Liver (tissue), 9 donors: ENCODE results near the gene ATXN7L3. TPM values are rescaled to one million over a fixed set of nuclear protein-coding genes. Genes with fewer than 3 reads are reported as not detected.
"Not testable (repeated sequence)": the region's sequence is repeated elsewhere in the genome, so short reads cannot be mapped to it uniquely, and the experiment has no call there.

Source experiments
- DNase-seq: peaks from one replicate; pipeline ENCODE4 v3.0.0-alpha.2; 2017; ENCODE audit warnings: low spot score
- H3K27ac ChIP-seq, 2 donors: one replicate each; pipeline ENCODE4 v1.7.0; 2013; ENCODE audit warnings: inconsistent platforms in 2 of 2, low read length in 2 of 2, control low read depth in 1 of 2, low read depth in 1 of 2, mild to moderate bottlenecking in 1 of 2
- H3K27me3 ChIP-seq, 4 donors: one replicate each; pipeline versions ENCODE4 v1.6.1 to v1.7.0; 2013; ENCODE audit warnings: low read length in 3 of 4, inconsistent platforms in 1 of 4, mild to moderate bottlenecking in 1 of 4, moderate library complexity in 1 of 4; ENCODE audit not compliant: control insufficient read depth in 4 of 4, insufficient read depth in 4 of 4
- H3K36me3 ChIP-seq, 4 donors: one replicate each; pipeline versions ENCODE4 v1.6.1 to v1.7.0; 2013; ENCODE audit warnings: low read length in 3 of 4, mild to moderate bottlenecking in 3 of 4, low read depth in 1 of 4, moderate library complexity in 1 of 4; ENCODE audit not compliant: control insufficient read depth in 4 of 4, insufficient read depth in 3 of 4
- H3K4me1 ChIP-seq, 4 donors: one replicate each; pipeline versions ENCODE4 v1.6.1 to v1.7.0; 2013; ENCODE audit warnings: low read length in 3 of 4, mild to moderate bottlenecking in 3 of 4, moderate library complexity in 1 of 4; ENCODE audit not compliant: control insufficient read depth in 4 of 4, insufficient read depth in 4 of 4
- H3K4me3 ChIP-seq, 3 donors: one replicate each; pipeline versions ENCODE4 v1.6.1 to v1.7.0; 2013; ENCODE audit warnings: low read length in 3 of 3, control low read depth in 1 of 3, low read depth in 1 of 3, mild to moderate bottlenecking in 1 of 3
- H3K9ac ChIP-seq, 2 donors: one replicate each; pipeline ENCODE4 v1.7.0; 2013; ENCODE audit warnings: low read length in 2 of 2, mild to moderate bottlenecking in 2 of 2, moderate library complexity in 2 of 2, control low read depth in 1 of 2, low read depth in 1 of 2
- H3K9me3 ChIP-seq, 4 donors: one replicate each; pipeline versions ENCODE4 v1.6.1 to v1.7.0; 2013; ENCODE audit warnings: low read length in 3 of 4; ENCODE audit not compliant: control insufficient read depth in 4 of 4
- ATF3 ChIP-seq: IDR thresholded peaks from 2 replicates; pipeline ENCODE4 v1.6.1; 2016; ENCODE audit warnings: antibody characterized with exemption
- CTCF ChIP-seq: fragments of 150-350 bp; IDR thresholded peaks from 2 replicates; pipeline ENCODE4 v1.5.1; 2017; ENCODE audit warnings: improper control_type of control experiment, low read depth, low read length; ENCODE audit not compliant: missing input control
- EGR1 ChIP-seq, 2 donors: IDR thresholded peaks; 2 replicates each; pipeline ENCODE4 v1.6.1; 2016 to 2018; ENCODE audit warnings: antibody characterized with exemption in 2 of 2, low read depth in 2 of 2
- FOXA1 ChIP-seq: IDR thresholded peaks from 2 replicates; pipeline ENCODE4 v1.6.1; 2016; ENCODE audit warnings: antibody characterized with exemption
- FOXA2 ChIP-seq: IDR thresholded peaks from 2 replicates; pipeline ENCODE4 v1.6.1; 2016; ENCODE audit warnings: antibody characterized with exemption
- GABPA ChIP-seq, 2 donors: IDR thresholded peaks in 1 of 2; conservative IDR thresholded peaks in 1 of 2; 2 replicates each; pipeline ENCODE4 v1.6.1; 2016; ENCODE audit warnings: antibody characterized with exemption in 2 of 2, mild to moderate bottlenecking in 1 of 2, moderate library complexity in 1 of 2
- HNF4A ChIP-seq, 2 donors: conservative IDR thresholded peaks; 2 replicates each; pipeline ENCODE4 v1.6.1; 2016; ENCODE audit warnings: antibody characterized with exemption in 2 of 2, mild to moderate bottlenecking in 2 of 2
- HNF4G ChIP-seq: IDR thresholded peaks from 2 replicates; pipeline ENCODE4 v1.6.1; 2016; ENCODE audit warnings: antibody characterized with exemption
- JUND ChIP-seq, 2 donors: IDR thresholded peaks; 2 replicates each; pipeline ENCODE4 v1.6.1; 2016; ENCODE audit warnings: antibody characterized with exemption in 2 of 2
- MAX ChIP-seq: IDR thresholded peaks from 2 replicates; pipeline ENCODE4 v1.6.1; 2016; ENCODE audit warnings: antibody characterized with exemption
- NR2F2 ChIP-seq: IDR thresholded peaks from 2 replicates; pipeline ENCODE4 v1.6.1; 2016; ENCODE audit warnings: antibody characterized with exemption
- RAD21 ChIP-seq, 2 donors: IDR thresholded peaks; 2 replicates each; pipeline ENCODE4 v1.6.1; 2016; ENCODE audit warnings: antibody characterized with exemption in 2 of 2, mild to moderate bottlenecking in 2 of 2
- RXRA ChIP-seq, 2 donors: IDR thresholded peaks; 2 replicates each; pipeline ENCODE4 v1.6.1; 2017 to 2018; ENCODE audit warnings: antibody characterized with exemption in 2 of 2, mild to moderate bottlenecking in 1 of 2
- SP1 ChIP-seq: IDR thresholded peaks from 2 replicates; pipeline ENCODE4 v1.6.1; 2018; ENCODE audit warnings: antibody characterized with exemption, mild to moderate bottlenecking
- TAF1 ChIP-seq: conservative IDR thresholded peaks from 2 replicates; pipeline ENCODE4 v1.6.1; 2016; ENCODE audit warnings: antibody characterized with exemption, mild to moderate bottlenecking
- YY1 ChIP-seq: IDR thresholded peaks from 2 replicates; pipeline ENCODE4 v1.6.1; 2016; ENCODE audit warnings: antibody characterized with exemption, mild to moderate bottlenecking
- WGBS: extraction: QIAGEN DNeasy Blood & Tissue Kit; methylation state at CpG from one replicate; pipeline ENCODE4 v1.1.7; 2013; 5-methylcytosine and 5-hydroxymethylcytosine counted together
- polyA plus RNA-seq, 2 donors: library from polyadenylated mRNA; stranded (reverse) in 1 of 2; unstranded in 1 of 2; fragments of 200-250 nt in 1 of 2; fragments of >200 nt in 1 of 2; fragmentation: Nextera tagmentation in 1 of 2; extraction: Ambion mirVana in 1 of 2; gene quantifications; one replicate each; pipeline versions ENCODE4 v1.2.1 to v1.2.3, GENCODE V29; 2013 to 2015
- total RNA-seq, 2 donors: library from RNA; depleted of rRNA; stranded (reverse); fragments of >200 nt; gene quantifications; one replicate each; pipeline ENCODE4 v1.2.3, GENCODE V29; 2014
- TF ChIP-seq, protein P1 (sequence below): IDR thresholded peaks from 2 replicates; pipeline ENCODE4 v1.6.1; 2016; ENCODE audit warnings: antibody characterized with exemption
- TF ChIP-seq, protein P2 (sequence below): IDR thresholded peaks from 2 replicates; pipeline ENCODE4 v1.6.1; 2016; ENCODE audit warnings: antibody characterized with exemption, mild to moderate bottlenecking
- donor health status: healthy.
- donor health status: healthy.
- donor health status: healthy.
- donor health status: healthy.
- donor health status: healthy.

Gene ATXN7L3
- total and polyA plus RNA-seq, 4 donors: 5.1 to 20.9 (median 14.7) TPM

DNA sequence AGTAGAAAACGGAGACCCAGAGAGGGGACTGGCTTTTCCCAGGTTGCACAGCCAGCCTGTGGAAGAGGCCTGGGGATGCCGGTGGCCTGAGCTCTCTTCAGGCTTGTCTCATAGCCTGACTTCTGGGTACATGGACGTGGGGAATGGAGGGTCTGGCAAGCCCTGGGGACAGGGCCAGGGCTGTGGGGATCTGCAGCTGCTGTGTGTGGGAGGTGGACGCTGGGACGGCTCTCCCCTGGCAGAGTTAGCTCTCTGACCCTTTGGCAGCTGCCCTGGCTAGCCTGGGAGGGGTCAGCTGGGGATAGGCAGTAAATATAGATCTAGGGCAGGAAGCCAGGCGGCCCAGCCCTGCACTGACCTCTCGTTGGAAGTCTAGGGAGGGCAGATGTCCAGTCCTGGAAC, 47.8 kb upstream of the ATXN7L3 start (continued):
- TF ChIP-seq EGR1 (IDR thresholded peaks at IDR 0.05; ENCODE audit: low read depth in 2 of 2): no peak
- TF ChIP-seq RAD21 (IDR thresholded peaks at IDR 0.05): peak in 1 of 2 donors; percentile 34
- TF ChIP-seq NR2F2: peak; percentile 61

GRCh38 chr17:44241106-44241624, 41.5 kb upstream of the ATXN7L3 start:
- H3K4me1 ChIP-seq: peaks cover 0 to 13% (median under 1%) of the 10 kb centered on the region in 4 donors
- H3K27ac ChIP-seq: no peak overlapping the region
- DNase-seq: no peak
- H3K4me3 ChIP-seq: no peak overlapping the region
- no peak overlapping the region for H3K9ac ChIP-seq
- H3K9me3 ChIP-seq: no peaks in the 10 kb centered on the region
- 81% methylated on average over 6 of the region's 6 CpGs for WGBS
- TF ChIP-seq JUND (IDR thresholded peaks at IDR 0.05) (no peak), GABPA (IDR thresholded peaks at IDR 0.05 in 1 of 2, conservative IDR thresholded peaks at IDR 0.05 in 1 of 2) (no peak), FOXA2 (no peak), HNF4G (no peak), CTCF (no peak), SP1 (no peak), FOXA1 (no peak), NR2F2 (no peak), EGR1 (IDR thresholded peaks at IDR 0.05; ENCODE audit: low read depth in 2 of 2) (no peak), RXRA (IDR thresholded peaks at IDR 0.05) (no peak), HNF4A (conservative IDR thresholded peaks at IDR 0.05) (no peak), RAD21 (IDR thresholded peaks at IDR 0.05) (no peak), MAX (no peak), YY1 (no peak), ATF3 (no peak), TAF1 (no peak)
- TF ChIP-seq, protein P1, sequence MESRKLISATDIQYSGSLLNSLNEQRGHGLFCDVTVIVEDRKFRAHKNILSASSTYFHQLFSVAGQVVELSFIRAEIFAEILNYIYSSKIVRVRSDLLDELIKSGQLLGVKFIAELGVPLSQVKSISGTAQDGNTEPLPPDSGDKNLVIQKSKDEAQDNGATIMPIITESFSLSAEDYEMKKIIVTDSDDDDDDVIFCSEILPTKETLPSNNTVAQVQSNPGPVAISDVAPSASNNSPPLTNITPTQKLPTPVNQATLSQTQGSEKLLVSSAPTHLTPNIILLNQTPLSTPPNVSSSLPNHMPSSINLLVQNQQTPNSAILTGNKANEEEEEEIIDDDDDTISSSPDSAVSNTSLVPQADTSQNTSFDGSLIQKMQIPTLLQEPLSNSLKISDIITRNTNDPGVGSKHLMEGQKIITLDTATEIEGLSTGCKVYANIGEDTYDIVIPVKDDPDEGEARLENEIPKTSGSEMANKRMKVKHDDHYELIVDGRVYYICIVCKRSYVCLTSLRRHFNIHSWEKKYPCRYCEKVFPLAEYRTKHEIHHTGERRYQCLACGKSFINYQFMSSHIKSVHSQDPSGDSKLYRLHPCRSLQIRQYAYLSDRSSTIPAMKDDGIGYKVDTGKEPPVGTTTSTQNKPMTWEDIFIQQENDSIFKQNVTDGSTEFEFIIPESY: no peak
- TF ChIP-seq, protein P2, sequence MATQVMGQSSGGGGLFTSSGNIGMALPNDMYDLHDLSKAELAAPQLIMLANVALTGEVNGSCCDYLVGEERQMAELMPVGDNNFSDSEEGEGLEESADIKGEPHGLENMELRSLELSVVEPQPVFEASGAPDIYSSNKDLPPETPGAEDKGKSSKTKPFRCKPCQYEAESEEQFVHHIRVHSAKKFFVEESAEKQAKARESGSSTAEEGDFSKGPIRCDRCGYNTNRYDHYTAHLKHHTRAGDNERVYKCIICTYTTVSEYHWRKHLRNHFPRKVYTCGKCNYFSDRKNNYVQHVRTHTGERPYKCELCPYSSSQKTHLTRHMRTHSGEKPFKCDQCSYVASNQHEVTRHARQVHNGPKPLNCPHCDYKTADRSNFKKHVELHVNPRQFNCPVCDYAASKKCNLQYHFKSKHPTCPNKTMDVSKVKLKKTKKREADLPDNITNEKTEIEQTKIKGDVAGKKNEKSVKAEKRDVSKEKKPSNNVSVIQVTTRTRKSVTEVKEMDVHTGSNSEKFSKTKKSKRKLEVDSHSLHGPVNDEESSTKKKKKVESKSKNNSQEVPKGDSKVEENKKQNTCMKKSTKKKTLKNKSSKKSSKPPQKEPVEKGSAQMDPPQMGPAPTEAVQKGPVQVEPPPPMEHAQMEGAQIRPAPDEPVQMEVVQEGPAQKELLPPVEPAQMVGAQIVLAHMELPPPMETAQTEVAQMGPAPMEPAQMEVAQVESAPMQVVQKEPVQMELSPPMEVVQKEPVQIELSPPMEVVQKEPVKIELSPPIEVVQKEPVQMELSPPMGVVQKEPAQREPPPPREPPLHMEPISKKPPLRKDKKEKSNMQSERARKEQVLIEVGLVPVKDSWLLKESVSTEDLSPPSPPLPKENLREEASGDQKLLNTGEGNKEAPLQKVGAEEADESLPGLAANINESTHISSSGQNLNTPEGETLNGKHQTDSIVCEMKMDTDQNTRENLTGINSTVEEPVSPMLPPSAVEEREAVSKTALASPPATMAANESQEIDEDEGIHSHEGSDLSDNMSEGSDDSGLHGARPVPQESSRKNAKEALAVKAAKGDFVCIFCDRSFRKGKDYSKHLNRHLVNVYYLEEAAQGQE: no peak
- no peaks in the 10 kb centered on the region for H3K36me3 ChIP-seq
- no peaks in the 10 kb centered on the region for H3K27me3 ChIP-seq

DNA sequence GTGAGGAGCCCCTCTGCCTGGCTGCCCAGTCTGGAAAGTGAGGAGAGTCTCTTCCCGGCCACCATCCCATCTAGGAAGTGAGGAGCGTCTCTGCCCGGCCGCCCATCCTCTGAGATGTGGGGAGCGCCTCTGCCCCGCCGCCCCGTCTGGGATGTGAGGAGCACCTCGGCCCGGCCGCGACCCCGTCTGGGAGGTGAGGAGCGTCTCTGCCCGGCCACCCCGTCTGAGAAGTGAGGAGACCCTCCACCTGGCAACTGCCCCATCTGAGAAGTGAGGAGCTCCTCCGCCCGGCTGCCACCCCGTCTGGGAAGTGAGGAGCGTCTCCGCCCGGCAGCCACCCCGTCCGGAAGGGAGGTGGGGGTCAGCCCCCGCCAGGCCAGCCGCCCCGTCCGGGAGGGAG, 38.2 kb upstream of the ATXN7L3 start:
- 96% methylated on average over 26 of the region's 28 CpGs for WGBS
- not testable (repeated sequence) for H3K9me3 ChIP-seq, H3K27me3 ChIP-seq, H3K4me3 ChIP-seq, H3K27ac ChIP-seq, DNase-seq, H3K4me1 ChIP-seq, H3K9ac ChIP-seq, H3K36me3 ChIP-seq
